CD4-positive, alpha-beta T cell treated with Interleukin-2 at 100 ng/mL for 4 hours (primary cell): ENCODE data around the gene SFXN1.

ENCODE experiments used
- DNase-seq: peaks from one replicate; pipeline ENCODE4 v3.0.0-alpha.2; 2020; ENCODE audit warnings: low spot score

The SFXN1 gene

DNA sequence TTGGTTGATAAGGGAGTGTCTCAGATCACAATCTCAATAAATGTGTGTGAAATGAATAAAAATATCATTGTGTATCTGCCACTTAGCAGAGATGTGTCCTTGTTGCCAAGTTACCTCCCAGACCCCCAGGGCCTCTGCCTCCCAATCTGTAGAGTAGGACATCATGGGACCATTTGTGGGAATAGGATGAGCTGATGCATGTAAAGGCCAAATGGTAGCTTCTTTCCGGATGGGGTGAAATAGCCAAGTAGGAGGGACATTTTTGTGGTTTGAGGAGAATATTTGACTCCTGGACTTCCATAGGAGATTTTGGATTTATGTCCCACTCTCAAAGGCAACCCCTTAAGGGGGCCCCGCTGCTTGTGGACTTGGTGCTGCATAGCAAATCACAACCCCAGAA lies 96.9 kb downstream of the SFXN1 start:
- no peak for DNase-seq

- no peak for DNase-seq
Measured at GRCh38 chr5:175576096-175576495, 97.7 kb downstream of the SFXN1 start.

GRCh38 chr5:175576591-175576990 lies 98.2 kb downstream of the SFXN1 start:
- DNase-seq = no peak
